G401.6 (cell line): ENCODE data around the gene PRKCI.
"Not testable (repeated sequence)": the region's sequence is repeated elsewhere in the genome, so short reads cannot be mapped to it uniquely, and the experiment has no call there.

Experiments used
- FAIRE-seq: peaks from 2 replicates; lab custom pipeline; 2012; peaks lifted over from hg19 to GRCh38; lab: Jason Lieb, UNC

Gene PRKCI

DNA sequence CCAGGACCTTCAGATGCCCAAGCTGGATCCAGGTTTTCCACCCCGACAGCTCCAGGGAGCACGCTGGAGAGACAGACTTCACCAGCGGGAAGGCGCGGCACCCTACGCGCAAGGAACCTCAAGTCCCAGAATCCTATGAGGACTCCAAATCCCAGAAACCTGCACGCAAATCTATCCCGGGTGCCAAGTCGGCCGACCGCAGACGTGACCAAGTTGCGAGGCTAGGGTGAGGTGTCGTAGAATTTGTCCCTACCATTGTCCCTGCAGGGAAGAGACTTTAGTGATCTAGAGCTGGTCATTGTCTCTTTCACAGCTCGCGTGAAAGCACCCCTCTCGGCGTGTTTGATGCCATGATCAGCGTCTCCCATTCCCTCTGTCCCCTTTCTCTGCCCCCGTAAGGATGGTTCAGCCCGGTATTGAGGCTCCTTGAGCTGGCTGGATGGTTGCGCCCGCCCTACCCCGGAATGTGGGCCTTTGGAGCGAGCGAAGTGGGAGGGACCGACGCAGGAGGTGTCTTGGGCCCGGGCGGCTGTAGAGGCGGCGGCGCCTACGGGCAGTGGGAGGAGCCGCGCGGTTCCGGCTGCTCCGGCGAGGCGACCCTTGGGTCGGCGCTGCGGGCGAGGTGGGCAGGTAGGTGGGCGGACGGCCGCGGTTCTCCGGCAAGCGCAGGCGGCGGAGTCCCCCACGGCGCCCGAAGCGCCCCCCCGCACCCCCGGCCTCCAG, at the start of gene PRKCI:
PRKCI (plus strand) TSS at position 501 of the 723 bp plus-strand sequence. CDS start 246 bp downstream, outside the sequence.
- peak; percentile 83 for FAIRE-seq

DNA sequence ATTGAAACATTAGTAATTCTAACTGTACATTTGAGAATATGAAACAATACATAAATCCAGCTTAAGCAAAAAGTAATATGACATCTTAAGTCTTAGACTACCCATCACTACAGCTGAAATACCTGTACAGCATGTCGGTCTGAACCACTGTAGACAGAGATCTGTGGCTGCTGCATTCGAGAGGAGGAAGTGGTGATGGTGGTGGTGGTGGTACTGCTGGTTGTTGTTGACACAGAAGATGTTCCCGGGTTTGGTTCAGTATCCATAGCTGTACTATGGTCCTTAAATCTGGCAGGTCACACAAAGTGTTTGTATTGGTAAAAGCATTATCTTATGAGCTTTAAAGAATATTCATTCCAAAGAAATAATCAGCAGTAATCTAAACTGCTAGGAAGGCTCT, 43.6 kb upstream of the PRKCI start:
- FAIRE-seq: no peak

DNA sequence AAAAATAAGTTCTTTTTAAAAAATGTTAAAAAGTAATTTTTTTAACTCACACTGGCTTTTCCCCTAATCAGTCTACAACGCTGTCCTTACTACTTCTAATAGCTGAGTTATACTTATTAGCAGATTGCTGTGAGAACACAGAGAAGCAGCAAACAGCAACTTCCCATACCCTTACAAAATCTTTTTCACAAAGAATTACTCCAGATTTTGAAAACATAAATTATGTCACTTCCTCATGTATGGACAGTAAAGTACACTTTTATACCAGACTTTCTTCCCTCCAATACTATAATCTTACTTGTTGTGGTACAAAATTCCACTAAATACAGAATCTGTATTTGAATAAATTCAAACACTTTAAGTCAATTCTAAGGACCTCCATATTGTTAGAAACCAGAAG, 42.8 kb upstream of the PRKCI start:
- no peak for FAIRE-seq

DNA sequence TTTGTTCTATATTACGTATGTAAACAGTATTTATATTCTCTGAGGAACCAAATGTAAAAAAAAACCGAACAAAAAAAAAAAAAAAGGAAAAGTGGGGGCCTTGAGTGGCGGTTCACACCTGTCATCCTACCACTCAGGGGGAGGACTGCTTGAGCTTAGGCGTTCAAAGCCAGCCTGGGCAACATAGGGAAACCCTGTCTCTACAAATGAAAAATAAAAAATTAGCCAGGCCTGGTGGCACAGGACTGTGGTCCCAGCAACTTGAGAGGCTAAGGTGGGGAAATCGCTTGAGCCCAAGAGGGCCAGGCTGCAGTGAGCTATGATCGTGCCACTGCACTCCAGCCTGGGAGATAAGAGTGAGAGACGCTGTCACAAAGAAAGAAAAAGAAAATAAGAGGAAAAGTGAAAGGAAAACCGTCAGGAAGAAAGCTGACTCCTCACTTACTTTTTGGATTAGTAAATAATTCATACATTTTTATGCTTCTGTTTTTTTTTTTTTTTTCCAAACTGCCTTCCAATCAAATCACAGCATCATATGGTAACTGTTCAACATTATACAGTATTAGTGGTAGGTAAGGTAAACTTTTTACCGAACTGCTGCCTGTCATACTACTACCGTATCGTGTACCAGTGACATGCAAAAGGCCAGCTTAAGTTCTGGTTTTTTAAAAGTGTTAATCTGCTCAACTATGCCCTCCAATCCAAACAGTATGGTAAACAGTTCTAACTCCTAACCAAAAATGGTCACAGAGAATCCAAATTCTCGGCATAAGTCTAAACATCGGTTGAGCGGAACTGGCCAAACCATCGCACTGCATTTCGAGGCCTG, 41.9 kb upstream of the PRKCI start:
- no peak for FAIRE-seq

DNA sequence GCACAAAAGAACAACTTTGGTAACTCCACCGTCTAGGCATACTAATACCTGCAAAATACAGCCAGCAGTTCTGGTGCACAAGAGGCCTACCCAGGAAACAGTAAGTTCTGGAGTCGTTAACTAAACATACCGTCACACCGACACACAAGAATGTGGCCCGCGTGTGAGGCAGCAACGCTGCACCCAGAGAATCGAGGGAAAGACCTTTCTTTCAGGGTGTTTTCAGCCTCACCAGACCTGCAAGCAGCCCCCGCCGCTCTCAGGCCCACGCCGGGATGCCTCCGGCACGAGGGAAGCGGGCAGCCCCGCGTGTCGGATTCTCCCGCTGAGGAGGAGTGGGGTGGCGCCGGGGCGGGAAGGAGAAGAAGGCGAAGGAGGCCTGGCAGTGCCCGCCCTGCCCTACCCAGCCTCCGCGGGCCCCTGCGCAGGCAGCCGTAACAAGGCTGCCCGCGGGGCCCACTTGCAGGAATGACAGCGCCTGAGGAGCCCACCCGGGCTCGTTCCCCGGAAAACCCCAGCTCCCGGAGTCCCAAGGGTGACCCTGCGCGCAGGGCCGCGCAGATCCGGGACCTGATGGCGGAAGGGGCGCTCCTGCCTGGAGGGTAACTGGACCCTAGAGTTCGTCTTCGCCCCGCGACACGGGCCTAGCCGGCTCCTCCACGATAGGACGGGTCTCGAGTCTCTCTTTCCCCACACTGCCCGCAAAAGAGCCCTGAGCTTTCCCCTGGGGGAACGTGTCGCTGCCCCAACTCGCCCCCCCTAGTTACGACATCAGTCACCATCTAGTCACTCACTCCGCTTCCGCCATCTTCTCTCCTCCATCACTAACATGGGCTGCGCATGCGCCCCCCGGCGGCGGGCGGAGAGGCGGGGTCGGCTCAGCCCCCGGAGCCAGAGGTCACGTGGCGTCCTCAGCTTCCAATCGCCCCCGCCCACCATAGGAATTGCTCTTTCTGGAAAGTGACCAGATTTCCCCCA, 41.0 kb upstream of the PRKCI start, which contains the start of gene PHC3:
PHC3 (minus strand) TSS at position 826 of the 978 bp plus-strand sequence; CDS start at position 808, 18 bp downstream.
- peak; percentile 44 for FAIRE-seq

DNA sequence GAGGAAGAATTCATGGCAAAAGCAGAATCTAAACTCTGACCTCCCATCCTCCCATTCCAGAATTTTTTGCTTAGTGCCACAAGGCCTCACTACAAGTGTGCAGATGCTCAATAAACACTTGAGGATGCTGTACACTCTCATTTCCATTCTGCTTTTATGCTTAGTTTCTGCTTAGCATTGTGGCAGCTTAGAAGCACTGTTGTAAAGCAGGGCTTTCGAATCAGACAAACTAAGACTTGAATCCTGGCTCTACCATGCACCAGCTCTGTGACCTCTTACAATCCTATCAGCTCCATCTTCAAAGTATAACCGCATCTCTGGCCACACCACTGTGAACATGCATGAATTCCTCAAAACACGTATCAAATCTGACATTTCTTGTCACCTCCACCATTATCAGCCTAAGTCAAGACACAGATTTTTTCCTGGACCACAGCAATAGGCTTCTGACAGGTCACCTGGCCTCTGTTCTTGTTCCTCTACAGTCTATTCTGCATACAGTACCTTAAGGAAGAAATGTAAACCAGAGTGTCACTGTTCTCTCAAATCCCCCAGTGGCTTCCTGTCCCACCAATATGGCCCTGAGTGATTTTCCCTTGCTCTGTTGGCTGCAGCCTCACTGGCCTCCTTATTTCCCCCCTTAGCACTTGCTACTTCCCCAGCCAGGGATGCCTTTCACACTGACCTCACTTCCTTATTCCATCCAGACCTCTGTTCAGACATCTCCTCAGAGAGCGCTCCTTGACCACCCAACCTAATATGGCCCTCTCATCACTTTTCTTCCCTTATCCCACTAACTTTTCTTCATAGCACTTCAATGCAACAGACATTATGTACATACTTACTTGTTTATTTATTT, 32.6 kb upstream of the PRKCI start:
- FAIRE-seq: no peak

DNA sequence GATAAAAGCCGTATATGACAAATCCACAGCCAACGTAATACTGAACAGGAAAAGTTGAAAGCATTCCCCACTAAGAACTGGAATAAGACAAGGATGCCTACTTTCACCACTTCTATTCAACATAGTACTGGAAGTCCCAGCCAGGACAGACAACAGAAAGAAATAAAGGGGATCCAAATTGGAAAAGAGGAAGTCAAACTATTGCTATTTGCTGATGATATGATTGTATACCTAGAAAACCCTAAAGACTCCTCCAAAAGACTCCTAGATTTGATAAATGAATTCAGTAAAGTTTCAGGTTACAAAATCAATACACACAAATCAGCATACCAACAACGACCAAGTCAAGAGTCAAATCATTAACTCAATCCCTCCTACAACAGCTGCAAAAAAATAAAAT, 26.5 kb upstream of the PRKCI start:
- FAIRE-seq: not testable (repeated sequence)

DNA sequence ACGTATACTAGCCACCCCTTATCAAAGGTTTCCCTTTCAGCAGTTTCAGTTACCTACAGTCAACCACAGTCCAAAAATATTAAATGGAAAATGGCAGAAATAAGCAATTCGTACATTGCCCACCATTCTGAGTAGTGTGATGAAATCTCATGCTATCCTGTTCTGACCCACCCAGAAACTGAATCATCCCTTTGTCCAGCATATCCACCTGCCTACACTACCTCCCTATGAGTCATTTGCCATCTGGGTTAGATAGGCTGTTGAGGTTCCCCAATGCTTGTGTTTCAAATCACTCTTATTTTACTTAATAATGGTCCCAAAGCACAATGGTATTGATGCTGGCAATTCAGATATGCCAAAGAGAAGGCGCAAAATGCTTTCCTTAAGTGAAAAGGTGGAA, 25.4 kb upstream of the PRKCI start:
- no peak for FAIRE-seq

DNA sequence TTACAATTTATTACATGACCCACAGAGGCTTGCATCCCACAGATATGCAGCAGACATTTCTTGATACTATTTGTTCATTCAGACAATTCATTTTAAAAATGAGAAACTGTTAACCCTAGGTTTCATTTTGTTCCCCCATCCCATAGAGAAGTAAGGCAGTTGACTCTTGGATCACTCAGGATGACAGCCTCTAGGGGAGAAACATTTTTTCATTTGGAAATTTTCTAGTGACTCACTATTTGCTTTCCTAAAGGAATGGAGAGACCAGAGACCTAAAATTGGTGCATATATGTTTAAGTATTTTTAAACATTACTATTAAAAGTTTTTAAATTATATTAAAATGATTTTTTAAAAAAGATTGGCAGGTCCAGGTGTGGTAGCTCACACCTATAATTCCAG, 21.2 kb upstream of the PRKCI start:
- no peak for FAIRE-seq

DNA sequence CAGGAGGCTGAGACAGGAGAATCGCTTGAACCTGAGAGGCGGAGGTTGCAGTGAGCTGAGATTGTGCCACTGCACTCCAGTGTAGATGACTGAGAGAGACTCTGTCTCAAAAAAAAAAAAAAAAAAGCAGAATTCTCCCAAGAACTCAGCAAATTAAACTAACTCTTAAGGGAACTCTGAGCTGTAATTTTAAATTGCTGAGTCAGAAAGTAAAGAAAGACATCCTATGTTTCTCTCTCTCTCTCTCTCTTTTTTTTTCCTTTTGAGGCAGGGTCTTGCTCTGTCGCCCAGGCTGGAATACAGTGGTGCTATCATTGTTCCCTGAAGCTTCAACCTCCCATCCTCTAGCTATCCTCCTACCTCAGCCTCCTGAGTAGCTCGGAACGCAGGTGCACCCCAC, 20.7 kb upstream of the PRKCI start:
- no peak for FAIRE-seq

DNA sequence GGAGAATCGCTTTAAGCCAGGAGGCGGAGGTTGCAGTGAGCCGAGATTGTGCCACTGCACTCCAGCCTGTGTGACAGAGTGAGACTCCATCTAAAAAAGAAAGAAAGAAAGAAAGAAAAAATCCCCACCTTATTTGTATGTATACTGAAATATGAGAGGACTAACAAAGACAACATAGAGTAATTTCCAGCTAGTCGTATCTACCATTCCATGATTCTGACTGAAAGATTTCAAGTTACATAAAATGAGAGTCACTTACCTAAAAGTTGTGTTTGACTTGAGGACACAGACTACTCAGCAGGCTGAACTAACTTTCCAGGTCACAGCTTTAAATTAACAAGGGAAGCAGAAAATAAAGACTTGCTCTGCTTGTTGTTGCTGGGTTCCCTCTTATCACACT, 18.8 kb upstream of the PRKCI start:
- FAIRE-seq: no peak

DNA sequence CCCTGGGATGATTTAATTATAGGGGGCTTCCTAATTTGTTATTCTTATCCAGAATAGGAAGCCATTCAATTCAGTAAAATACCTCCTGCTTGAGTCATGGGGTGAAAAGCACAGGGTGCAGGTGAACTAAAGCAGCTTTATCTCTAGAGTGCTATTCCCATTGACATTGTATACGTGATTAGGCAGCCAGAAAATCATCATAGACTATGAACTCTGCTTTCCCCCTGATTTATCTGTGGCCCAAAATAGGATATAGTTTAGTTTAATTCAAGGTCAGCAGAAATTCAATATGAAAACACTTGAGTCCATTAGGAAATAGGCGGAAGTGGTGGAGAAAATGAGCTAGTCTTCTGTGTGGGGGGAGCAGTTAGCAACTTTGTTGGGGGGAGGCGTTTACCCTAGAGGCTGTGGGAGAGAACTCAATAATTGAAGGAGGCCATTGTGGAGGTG, 18.2 kb upstream of the PRKCI start:
- no peak for FAIRE-seq

DNA sequence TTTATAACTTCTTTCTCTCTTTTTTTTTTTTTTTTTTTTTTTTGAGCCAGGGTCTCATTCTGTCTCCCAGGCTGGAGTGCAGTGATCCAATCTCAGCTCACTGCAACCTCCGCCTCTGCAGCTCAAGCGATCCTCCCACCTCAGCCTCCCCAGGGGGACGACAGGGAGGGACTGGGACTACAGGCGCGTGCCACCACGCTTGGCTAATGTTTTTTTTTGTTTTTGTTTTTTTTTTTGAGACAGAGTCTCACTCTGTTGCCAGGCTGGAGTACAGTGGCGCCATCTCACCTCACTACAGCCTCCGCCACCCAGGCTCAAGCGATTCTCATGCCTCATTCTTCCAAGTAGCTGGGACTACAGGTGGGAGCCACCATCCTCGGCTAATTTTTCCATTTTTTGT, 17.7 kb upstream of the PRKCI start:
- no peak for FAIRE-seq

DNA sequence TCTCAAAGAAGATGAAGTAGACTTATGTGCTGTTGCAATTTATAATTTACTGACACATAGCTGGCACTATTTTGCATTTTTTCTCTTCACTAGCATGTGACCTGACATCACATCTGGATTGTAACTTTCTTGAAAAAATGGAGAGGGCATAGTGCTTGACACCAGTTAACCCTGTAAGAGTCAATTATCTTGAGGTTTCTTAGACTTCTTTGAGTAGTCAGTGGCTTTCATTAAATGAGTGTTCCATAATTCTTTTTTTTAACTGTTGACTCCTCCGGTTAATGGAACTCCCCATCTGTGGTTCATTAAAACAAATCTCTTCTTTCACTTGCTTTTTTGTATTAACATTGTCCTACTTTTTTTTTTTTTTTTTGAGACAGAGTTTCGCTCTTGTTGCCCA, 16.9 kb upstream of the PRKCI start:
- FAIRE-seq: no peak

DNA sequence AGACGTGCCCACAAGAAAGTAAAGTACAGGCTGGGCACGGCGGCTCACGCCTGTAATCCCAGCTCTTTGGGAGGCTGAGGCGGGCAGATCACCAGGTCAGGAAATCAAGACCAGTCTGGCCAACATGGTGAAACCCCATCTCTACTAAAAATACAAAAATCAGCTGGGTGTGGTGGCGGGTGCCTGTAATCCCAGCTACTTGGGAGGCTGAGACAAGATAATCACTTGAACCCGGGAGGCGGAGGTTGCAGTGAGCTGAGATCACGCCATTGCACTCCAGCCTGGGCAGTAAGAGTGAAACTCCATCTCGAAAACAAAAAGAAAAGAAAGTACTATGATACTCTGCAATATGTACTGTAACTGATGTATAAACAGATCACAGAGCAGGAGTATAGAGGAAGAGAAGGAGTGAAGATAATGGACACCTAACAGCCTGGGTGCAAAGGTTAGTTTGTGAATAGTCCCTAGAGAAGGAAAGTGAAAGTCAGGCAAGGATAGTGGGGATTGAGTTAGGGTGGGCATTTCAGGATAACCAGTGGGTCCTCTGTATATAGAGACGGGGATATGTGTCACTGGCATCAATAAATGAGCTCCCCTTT, 16.0 kb upstream of the PRKCI start:
- not testable (repeated sequence) for FAIRE-seq

DNA sequence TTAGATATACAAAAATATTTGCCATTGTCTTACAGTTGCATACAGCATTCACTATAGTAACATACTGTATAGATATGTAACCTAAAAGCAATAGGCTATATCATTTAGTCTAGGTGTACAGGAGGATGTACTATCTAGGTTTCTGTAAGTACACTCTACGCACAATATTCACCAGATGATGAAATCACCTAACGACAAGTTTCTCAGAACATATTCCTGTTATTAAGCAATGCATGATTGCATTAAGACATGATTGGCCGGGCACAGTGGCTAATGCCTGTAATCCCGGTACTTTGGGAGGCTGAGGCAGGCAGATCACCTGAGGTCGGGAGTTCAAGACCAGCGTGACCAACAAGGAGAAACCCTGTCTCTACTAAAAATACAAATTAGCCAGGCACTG, 14.5 kb upstream of the PRKCI start:
- no peak for FAIRE-seq

DNA sequence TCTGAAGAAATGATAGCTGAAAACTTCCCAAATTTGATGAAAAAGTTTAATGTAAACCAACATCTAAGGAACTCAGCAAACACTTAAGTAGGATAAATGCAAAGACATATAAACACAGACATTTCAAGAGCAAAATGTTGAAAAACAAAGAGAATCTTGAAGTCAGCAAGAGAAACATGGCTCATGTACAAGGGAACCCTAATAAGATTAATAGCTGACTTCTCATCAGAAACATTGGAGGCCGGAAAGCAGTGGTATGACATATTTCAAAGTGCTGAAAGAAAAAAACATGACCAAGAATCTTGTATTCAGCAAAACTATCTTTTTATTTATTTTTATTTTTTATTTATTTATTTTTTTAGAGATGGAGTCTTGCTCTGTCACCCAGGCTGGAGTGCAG, 10.6 kb upstream of the PRKCI start:
- FAIRE-seq: no peak

DNA sequence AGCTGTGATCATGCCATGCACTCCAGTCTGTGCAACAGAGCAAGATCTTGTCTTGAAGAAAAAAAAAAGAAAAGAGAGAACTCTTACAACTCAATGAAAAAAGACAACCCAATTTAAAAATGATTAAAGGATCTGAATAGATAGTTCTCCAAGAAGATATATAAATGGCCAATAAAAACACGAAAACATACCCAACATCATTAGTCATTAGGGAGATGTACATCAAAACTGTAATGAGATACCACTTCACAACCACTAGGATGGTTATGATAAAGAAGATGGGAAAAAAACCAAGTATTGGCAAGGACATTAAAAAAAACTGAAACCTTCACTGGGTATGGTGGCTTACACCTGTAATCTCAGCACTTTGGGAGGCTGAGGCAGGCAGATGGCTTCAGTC, 2.4 kb upstream of the PRKCI start:
- FAIRE-seq: no peak

DNA sequence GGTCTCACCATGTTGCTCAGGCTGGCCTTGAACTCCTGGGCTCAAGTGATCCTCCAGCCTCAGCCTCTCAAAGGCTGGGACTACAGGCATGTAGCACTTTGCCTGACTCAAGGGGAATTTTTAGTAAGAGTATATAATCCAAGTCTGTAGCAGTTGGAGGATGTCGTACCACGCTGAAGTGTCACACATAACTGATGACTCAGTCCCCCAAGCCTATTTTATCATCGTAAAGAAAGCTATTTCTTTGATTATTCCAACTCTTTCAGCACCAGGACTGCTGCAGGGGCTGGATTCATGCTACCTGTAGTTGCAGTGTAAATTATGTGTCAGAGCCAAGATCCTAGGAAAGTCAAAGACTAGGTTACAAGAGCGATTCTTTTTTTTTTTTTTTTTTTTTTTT, 1.4 kb upstream of the PRKCI start:
- no peak for FAIRE-seq

DNA sequence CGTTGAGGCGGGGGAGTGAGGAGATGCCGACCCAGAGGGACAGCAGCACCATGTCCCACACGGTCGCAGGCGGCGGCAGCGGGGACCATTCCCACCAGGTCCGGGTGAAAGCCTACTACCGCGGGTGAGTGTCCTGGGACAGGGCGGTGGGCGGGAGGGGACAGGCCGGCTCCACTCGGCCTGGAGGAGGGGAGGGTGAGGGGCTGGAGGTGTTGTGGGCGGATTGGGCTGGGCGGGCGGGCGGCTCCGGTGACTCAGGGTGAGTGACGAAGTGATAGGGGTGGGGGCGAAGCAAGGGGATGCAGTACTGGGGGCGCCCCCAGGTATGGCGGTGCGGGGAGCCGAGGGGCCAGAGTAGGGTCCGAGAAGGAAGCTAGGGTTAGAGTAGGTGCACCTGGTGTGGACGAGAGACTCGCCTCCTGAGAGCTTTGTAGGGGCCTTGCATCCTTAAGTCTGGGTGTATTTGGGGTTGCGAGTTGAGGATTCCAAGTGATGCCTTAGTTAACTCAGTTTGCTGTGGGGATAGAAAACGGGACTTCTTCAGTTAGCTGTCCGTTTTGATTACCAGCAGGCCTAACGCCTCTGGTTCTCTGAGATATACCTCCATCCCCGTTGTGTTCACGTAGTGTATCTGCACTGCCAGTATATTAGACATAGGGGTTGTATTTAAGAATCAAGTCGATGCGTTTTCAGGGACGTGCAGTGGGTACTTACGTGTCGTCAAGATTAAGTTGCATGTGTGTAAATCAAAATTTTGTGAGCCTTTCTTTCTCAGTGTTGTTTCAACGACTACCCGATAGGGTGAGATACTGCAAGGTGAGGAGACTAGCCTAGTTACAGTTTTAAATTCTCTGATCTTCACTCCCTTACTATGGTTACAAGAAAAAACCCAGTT, 670 bp downstream of the PRKCI start:
- peak; percentile 73 for FAIRE-seq
